Measurements from ENCODE around the gene TEX26. TPM values are rescaled to one million over a fixed set of nuclear protein-coding genes. Genes with fewer than 3 reads are reported as not detected.

TEX26 gene
- total RNA-seq, 2 experiments from 2014 or later, result not detected

GRCh38 chr13:31010296-31010695, 77.8 kb downstream of the TEX26 start:
- no peak for DNase-seq (ENCODE audit: low spot score)
- Histone ChIP-seq H3K9me3 (ENCODE audit: low read length) (no peaks in the 10 kb centered on the region), H3K4me1 (ENCODE audit: insufficient read depth, low read length, poor library complexity, severe bottlenecking) (peaks cover 7% of the 10 kb centered on the region), H4K20me1 (ENCODE audit: insufficient read depth, low read length) (no peaks in the 10 kb centered on the region), H3K4me3 (ENCODE audit: low read depth, low read length, poor library complexity, severe bottlenecking) (no peak overlapping the region), H2AFZ (ENCODE audit: low read length) (no peak overlapping the region), H3K4me2 (ENCODE audit: low read length) (no peak overlapping the region), H3K27ac (ENCODE audit: low read depth, low read length, poor library complexity, severe bottlenecking) (no peak overlapping the region), H3K79me2 (ENCODE audit: insufficient read depth, low read depth, low read length) (no peaks in the 10 kb centered on the region), H3K9me2 (ENCODE audit: insufficient read depth, low read length) (no peaks in the 10 kb centered on the region), H3K36me3 (ENCODE audit: insufficient read depth, low read length) (no peaks in the 10 kb centered on the region)
- TF ChIP-seq EZH2phosphoT487 (IDR thresholded peaks at IDR 0.05; ENCODE audit: borderline replicate concordance, low read depth, low read length) (no peak), CTCF (conservative IDR thresholded peaks at IDR 0.05; ENCODE audit: low read length) (no peak)
- CTCF ChIA-PET (ENCODE audit: unreplicated experiment), result interaction anchor here (0.6 kb wide), 2 partner anchors 13 to 133 kb away, joined by 3 read pairs; no protein-coding TSS in a partner anchor
- no TSS peak for BruUV-seq (replicated peaks)
- intact Hi-C loops (cut with micrococcal nuclease; ENCODE audit: unreplicated experiment), result no loop called here
- POLR2A ChIA-PET, result no interaction called here

GRCh38 chr13:31011193-31011860, 78.9 kb downstream of the TEX26 start:
- Histone ChIP-seq H3K9me2 (ENCODE audit: insufficient read depth, low read length) (no peaks in the 10 kb centered on the region), H4K20me1 (ENCODE audit: insufficient read depth, low read length) (no peaks in the 10 kb centered on the region), H3K4me2 (ENCODE audit: low read length) (no peak overlapping the region), H3K4me3 (ENCODE audit: low read depth, low read length, poor library complexity, severe bottlenecking) (no peak overlapping the region), H3K36me3 (ENCODE audit: insufficient read depth, low read length) (no peaks in the 10 kb centered on the region), H2AFZ (ENCODE audit: low read length) (no peak overlapping the region), H3K4me1 (ENCODE audit: insufficient read depth, low read length, poor library complexity, severe bottlenecking) (peaks cover 7% of the 10 kb centered on the region), H3K79me2 (ENCODE audit: insufficient read depth, low read depth, low read length) (no peaks in the 10 kb centered on the region), H3K27ac (ENCODE audit: low read depth, low read length, poor library complexity, severe bottlenecking) (no peak overlapping the region), H3K9me3 (ENCODE audit: low read length) (no peaks in the 10 kb centered on the region)
- TF ChIP-seq EZH2phosphoT487 (IDR thresholded peaks at IDR 0.05; ENCODE audit: borderline replicate concordance, low read depth, low read length) (no peak), CTCF (conservative IDR thresholded peaks at IDR 0.05; ENCODE audit: low read length) (no peak)
- intact Hi-C loops (cut with micrococcal nuclease; ENCODE audit: unreplicated experiment), result no loop called here
- POLR2A ChIA-PET, result interaction anchor here (0.7 to 1.9 kb wide), 2 partner anchors 9 to 28 kb away, joined by 3 to 4 read pairs; no protein-coding TSS in a partner anchor
- BruUV-seq (replicated peaks), result no TSS peak
- no peak for DNase-seq (ENCODE audit: low spot score)
- CTCF ChIA-PET (ENCODE audit: unreplicated experiment), result interaction anchor here (0.9 kb wide), 1 partner anchor 33 kb away, joined by 3 read pairs; no protein-coding TSS in a partner anchor

Measured in OCI-LY7 (cell line).